Stimulated activated CD4-positive, alpha-beta T cell treated with anti-CD3 and anti-CD28 coated beads, Interleukin-12 subunit alpha, Interleukin-12 subunit beta, amount 100 ng/mL, for 24 hours (primary cell): Measurements from ENCODE around the gene PALM.
"Not testable (repeated sequence)": the region's sequence is repeated elsewhere in the genome, so short reads cannot be mapped to it uniquely, and the experiment has no call there.

Experiments
- DNase-seq, 2 experiments: peaks; one replicate each; pipeline ENCODE4 v3.0.0-alpha.2; 2020; ENCODE audit warnings: low read depth in 2 of 2

PALM gene

DNA sequence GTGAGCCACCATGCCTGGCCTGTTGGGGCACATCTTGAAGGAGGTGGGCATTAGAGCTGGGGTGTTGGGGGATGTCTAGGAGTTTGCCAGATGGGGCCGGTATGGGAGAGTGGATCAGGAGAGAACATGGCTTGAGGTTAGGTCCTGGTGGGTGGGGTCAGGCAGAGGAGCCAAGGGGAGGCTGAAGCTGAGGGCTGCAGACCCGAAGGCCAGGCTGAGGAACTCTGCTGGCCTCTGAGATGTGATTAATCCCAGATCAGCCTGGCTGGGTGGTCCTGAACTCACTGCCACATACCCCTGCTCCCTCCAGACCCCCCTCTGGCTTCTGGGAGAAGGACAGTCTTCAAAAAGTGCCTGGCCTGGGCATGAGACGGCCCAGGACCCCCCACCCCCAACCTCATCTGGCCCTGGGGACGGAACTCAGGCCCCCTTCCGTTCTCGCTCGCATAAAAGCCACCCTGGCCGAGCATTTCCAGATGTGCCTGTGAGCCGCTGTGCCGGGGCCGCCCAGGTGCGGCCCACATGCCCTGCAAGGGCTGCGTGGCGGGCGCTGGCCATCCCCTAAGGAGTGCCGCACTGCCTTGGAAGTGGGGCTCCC, 29.8 kb upstream of the PALM start:
- DNase-seq, result no peak

DNA sequence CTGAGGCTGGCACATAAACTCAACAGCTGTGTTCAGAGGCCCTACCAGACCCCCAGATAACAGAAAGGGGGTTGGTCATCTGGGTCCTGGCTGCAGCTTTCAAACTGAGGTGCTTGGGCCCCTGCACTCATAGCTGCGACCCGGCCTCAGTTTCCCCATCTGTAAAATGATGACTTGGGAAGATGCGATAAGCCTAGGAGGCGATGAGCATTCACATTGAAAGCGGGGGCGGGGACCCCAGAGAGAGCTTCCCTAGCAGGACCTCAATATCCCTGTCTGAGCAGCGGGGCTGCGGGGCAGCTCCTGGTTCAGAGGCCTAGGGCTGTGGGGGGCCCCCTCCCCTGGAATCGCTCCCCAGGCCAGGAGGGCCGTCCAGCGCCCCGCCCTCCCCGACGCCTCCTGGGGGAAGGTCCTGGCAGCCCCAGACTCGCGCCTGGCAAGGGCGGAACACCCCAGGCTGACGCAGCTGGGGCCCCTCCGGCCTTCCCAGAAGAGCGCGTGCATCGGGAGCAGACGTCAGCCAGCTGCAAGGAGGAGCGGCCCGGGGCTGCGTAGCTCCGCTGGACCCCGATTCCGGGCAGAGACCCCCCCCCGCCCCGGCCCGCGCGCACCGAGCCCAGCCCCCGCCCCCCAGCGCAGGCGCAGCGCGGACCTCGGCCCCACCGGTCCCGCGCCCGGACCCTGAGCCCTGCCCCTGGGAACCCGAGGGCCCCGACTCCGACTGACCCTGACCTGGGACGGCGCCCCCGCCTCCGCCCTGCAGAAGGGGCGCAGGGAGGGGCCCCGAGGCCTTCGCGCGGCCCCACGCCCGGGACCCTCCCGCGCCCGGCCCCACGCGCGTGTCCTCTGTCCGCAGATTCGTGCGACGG, 29.1 kb upstream of the PALM start:
- DNase-seq, result peak in 1 of 2 experiments; percentile 38

DNA sequence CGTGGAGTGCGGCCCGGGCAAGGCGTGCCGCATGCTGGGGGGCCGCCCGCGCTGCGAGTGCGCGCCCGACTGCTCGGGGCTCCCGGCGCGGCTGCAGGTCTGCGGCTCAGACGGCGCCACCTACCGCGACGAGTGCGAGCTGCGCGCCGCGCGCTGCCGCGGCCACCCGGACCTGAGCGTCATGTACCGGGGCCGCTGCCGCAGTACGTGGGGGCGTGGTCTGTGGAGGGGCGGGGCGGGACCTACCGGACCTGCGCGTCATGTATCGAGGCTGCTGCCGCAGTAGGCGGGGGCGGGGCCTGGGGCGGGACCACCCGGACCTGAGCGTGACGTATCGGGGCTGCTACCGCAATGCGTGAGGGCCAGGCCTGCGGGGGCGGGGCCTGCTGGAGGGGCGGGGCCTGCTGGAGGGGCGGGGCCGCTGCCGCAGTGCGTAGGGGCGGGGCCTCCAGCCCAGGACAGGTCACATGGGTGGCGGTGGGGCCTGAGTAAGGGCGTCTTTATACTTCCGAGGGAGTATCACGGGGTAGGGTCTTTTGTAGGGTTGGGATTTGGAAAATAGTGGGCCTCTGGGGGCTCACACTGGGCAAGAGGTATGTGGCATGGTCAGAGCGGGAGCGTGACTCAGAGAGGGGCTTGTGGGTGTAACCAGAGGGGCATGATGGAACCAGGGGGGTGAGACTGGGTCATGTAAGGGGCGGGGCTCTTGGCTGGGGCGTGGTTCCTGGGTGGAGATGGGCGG, 28.3 kb upstream of the PALM start:
- DNase-seq, result peak; percentile 100

DNA sequence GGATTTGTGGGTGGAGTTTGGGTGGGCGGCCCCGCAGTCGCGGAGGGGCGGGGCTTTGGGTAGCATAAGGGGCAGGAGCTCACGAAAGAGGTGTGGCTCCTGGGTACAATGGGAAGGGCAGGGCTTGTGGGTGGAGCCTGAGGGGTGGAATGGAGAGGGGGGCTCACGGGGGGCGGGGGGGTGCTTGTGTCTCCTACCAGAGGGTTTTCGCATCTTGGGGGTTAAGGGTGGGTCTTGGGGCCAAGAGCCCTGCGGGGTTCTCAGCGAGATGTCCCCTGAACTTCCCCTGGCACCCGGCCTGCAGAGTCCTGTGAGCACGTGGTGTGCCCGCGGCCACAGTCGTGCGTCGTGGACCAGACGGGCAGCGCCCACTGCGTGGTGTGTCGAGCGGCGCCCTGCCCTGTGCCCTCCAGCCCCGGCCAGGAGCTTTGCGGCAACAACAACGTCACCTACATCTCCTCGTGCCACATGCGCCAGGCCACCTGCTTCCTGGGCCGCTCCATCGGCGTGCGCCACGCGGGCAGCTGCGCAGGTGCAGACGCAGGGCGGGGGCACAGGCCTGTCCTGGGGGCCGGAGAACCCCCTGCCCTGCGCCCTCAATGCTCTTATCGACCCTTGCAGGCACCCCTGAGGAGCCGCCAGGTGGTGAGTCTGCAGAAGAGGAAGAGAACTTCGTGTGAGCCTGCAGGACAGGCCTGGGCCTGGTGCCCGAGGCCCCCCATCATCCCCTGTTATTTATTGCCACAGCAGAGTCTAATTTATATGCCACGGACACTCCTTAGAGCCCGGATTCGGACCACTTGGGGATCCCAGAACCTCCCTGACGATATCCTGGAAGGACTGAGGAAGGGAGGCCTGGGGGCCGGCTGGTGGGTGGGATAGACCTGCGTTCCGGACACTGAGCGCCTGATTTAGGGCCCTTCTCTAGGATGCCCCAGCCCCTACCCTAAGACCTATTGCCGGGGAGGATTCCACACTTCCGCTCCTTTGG, 27.4 kb upstream of the PALM start:
- peak in 1 of 2 experiments; percentile 92 for DNase-seq

DNA sequence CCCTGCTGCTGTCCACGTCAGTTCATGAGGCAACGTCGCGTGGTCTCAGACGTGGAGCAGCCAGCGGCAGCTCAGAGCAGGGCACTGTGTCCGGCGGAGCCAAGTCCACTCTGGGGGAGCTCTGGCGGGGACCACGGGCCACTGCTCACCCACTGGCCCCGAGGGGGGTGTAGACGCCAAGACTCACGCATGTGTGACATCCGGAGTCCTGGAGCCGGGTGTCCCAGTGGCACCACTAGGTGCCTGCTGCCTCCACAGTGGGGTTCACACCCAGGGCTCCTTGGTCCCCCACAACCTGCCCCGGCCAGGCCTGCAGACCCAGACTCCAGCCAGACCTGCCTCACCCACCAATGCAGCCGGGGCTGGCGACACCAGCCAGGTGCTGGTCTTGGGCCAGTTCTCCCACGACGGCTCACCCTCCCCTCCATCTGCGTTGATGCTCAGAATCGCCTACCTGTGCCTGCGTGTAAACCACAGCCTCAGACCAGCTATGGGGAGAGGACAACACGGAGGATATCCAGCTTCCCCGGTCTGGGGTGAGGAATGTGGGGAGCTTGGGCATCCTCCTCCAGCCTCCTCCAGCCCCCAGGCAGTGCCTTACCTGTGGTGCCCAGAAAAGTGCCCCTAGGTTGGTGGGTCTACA, 25.9 kb upstream of the PALM start:
- no peak for DNase-seq

DNA sequence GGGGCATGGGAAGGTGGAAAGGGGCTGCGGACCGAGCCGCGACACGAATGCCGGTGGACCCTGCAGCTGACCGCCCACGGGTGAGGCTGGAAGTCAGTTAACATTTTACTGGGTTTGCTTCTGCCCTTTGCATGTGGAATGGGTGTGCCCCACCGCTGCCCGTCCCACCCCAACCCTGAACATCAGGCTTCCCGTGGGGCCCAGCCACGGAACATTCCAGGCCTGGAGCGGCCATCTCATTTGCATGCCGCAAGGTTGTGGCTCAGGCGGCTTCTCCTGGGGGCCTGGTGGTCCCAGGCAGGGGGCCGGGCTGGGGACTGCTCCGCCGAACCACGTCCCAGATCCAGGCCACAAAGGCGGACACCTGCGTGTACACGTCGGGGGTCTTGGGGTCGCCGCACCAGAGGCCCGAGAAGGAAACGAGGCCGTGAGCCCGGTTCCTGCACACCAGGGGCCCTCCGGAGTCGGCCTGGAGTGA, 23.2 kb upstream of the PALM start:
- no peak for DNase-seq

DNA sequence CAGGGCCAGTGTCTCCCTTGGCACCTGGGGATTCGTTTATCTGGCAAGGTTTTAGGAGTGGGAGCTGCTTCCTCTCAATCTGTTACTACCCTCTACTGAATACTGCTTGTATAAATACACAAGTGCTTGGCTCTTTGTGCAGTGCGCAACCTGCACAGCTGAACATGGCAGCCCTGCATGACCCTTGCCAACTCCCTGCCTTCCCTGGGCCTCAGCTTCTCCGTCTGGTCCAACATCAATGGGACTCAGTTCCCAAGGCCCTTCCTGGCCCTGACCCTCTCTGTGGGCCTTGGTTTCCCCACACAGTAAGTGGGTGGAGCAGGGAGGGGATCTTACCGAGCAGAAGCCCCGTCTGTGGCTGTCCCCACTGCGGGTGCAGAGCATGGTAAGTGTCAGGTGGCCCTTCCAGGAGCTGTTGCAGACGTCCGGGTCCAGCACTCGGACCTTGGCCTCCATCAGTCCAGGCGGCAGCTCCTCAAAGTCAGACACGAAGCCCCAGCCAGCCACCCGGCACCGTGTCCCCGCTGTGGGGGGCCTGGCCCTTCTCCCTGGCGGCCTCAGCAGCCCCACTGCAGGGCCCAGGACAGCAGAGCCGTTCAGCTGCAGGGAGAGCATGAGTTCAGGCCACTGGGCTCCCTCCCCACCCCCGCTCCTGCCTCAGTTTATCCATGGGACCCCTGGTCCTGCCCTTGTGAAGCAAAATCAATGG, 22.0 kb upstream of the PALM start:
- no peak for DNase-seq

DNA sequence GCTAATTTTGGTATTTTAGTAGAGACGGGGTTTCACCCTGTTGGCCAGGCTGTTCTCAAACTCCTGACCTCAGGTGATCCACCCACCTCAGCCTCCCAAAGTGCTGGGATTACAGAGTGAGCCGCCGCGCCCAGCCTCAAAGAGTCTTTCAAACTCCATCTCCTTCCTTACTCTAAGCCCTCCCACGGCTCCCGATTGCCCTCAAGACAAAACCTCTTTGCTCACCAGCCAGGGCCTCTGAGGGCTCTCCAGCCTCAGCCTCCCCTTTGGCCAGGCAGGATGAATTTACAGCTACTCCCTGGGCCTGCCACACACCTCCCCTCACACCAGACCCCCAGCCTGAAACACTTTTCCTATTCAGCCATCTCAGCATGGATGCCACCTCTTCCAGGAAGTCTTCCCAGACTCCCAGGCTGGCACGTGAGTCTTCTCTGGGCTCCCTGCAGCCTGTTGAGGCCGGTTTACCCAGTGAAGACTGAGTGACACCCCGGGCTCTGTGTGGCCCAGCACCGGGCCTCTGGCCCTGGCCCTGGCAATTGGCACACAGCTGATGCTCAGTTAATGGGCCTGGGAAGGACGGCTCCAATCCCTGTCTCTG, 21.1 kb upstream of the PALM start:
- DNase-seq, result no peak

DNA sequence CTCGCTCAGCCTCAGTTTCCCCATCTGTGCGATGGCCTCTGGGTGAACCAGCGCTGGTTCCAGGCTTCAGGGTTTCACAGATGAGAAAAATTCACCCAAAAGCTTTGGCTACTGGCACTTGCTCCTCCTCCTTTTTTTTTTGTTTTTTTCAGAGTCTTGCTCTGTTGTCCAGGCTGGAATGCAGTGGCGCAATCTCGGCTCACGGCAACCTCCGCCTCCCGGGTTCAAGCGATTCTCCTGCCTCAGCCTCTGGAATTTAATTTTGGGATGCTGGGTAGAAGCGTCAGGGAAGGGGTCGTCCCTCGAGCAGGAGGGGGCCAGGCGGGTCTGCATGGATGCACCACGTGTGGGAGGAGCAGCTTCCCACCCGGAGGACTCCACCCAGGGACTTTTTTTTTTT, 20.5 kb upstream of the PALM start:
- DNase-seq, result no peak

DNA sequence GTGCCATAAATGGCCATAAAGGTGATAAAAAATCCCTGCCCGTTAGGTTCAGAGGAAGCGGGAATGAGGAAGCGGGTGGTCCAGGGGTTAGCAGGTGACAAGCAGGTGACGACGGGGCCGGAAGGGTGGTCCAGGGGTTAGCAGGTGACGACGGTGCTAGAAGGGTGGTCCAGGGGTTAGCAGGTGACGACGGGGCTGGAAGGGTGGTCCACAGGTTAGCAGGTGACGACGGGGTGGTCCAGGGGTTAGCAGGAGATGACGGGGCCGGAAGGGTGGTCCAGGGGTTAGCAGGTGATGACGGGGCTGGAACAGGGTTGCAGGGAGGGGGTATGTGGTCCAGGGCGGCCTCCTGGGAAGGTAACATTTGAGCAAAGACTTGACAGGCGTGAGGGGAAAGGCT, 19.7 kb upstream of the PALM start:
- no peak for DNase-seq

DNA sequence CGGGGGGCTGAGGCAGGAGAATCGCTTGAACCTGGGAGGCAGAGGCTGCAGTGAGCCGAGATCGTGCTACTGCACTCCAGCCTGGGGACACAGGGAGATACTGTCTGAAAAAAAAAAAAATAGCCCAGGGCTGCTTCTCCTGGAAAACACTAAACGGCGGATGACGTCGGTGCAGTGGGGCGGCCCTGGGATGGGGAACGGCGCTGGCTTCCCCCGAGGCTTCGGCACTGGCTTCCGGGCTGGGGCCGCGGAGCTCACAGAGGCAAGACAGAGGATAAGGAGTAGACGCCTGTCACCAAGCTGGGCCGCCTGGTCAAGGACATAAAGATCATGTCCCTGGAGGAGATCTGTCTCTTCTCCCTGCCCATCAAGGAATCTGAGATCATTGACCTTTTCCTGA, 18.5 kb upstream of the PALM start:
- no peak for DNase-seq

DNA sequence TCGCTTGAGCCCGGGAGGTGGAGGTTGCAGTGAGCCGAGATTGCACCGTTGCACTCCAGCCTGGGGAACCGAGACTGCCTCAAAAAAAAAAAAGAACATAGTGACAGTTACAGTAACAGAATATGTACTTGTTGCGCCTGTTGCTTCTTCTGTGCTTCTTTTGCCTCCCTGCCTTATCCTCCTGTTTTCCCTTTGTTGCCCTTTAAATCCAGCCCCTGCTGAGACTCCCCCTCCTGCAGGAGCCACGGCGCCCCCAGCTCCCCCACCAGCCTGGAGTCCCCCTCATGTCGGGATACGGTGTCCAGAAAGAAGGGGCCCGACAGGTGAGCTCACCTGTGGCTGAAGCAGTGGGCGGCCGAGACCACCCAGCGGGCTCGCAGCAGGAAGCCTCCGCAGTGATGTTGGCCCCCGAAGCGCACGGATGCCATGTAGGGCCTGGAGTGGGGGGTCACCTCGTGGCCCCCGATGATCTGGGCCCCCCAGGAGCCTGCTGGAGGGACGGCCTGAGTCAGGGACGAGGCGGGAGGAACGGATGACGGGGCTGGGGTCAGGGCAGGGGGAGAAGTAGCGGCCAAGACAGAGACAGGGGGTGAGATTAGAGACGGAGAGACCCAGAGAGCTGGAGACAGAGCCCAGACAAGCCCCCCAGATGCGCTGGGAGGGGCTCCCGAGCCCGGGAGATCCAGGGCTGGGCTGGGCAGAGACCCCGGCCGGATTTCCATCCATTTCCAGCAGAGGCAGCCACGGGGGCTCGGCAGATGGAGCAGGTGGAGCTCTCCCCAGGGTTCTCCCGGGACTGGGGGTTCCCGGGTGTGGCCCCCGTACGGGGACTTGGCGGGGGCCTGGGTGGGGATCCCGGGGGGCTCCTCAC, 14.0 kb upstream of the PALM start:
- DNase-seq, result no peak

DNA sequence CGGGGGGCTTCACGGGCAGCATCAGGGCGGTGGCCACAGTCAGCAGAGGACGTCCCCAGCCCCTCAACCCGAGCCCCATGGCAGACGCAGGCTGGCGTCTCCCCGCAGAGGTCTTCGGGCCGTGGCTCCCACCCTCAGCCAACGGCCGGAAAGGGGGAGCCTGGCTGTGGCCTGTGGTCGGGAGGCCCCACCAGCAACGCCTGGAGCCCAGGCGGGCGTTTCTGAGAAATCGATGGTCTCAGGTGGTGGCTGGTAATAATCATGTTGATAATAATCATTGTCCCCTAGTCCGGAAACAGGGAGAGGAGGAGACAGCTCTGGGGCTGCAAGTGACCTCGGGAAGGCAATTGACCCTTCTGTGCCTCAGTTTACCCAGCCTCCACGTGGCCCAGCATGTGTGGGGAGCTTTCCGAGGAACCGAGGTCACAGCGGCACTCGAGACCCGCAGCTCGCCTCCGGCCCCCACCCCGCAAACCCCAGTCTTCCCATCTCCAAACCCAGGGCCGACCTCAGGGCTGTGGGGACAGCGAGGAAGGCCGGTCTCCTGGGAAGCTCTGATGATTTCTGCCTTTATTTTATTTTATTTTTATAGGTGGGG, 13.3 kb upstream of the PALM start, which contains the start of gene PRSS57:
Gene PRSS57, minus strand, starts transcription at position 101 of the 598 bp plus-strand sequence. Its CDS starts 22 bp downstream, at position 79.
- no peak for DNase-seq

DNA sequence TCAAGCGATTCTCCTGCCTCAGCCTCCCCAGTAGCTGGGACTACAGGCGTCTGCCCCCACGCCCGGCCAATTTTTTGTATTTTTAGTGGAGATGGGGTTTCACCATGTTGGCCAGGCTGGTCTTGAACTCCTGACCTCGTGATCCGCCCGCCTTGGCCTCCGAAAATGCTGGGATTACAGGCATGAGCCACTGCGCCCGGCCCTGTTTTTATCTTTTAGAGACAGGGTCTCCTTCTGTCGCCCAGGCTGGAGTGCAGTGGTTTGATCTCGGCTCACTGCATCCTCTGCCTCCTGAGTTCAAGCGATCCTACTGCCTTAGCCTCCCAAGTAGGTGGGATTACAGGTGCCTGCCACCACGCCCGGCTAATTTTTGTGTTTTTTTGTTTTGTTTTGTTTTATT, 10.2 kb upstream of the PALM start:
- not testable (repeated sequence) for DNase-seq

DNA sequence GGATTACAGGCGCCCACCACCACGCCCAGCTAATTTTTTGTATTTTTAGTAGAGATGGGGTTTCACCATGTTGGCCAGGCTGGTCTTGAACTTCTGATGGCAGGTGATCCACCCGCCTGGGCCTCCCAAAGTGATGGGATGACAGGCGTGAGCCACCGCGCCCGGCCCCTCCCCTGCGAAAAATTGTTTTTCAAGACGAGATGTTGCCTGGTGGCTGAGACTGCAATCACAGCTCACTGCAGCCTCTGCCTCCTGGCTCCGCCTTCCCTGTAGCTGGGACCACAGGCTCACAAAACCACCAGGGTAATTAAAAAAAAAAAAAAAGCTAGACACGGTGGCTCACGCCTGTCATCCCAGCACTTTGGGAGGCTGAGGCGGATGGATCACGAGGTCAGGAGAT, 8.8 kb upstream of the PALM start:
- DNase-seq, result not testable (repeated sequence)

DNA sequence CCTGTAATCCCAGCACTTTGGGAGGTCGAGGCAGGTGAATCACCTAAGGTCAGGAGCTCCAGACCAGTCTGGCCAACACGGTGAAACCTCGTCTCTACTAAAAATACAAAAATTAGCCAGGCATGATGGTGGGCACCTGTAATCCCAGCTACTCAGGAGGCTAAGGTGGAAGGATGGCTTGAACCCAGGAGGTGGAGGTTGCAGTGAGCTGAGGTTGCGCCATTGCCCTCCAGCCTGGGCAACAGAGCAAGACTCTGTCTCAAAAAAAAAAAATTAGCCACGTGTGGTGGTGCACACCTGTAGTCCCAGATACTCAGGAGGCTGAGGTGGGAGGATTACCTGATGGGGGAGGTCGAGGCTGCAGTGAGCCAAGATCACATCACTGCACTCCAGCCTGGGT, 5.9 kb upstream of the PALM start:
- DNase-seq, result not testable (repeated sequence)

DNA sequence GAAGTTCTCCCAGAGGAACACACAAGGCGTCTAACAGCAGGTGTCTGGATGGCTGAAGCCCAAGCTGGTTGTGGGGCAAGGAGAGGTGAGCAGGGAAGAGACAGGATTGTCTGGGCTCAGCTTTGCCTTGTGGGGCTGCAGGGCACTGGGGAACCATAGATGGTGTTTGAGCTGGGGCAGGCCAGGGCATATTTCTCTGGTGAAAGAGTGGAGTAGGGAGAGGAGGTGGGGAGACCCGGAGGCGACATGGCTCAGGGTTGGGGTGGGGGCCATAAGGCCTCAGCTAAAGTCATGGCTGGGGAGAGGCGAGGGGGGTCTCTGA, 5.4 kb upstream of the PALM start:
- DNase-seq, result no peak

DNA sequence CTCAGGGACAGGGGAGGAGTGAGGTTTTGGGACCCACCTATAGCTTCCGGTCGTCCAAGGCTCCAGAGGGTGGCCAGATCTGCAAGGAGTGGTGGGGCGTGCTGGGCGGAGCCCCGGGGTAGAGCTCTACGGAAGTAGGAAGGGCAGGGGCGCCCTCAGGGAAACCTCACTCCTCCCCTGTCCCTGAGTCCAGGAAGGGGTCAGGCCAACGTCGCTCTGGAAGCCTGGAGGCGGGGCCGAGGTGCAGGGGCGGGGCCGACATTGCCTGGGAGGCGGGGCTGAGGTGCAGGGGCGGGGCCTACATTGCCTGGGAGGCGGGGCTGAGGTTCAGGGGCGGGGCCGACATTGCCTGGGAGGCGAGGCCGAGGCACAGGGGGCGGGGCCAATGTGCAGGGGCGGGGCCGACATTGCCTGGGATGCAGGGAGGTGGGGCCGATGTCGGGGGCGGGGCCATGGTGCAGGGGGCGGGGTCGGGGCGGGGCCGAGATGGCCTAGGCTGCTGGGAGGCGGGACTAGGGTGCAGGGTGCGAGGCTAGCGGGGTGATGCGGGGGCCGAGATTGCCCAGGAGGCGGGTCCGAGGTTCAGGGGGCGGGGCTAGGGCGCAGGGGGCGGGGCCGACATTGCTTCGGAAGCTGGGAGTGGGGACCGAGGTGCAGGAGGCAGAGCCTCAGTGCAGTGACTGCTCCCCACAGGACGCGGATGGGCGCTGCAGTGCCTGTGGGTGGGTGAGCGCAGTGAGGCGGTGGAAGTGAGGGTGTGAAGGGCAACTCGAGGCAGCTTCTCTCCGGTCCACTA, 4.9 kb upstream of the PALM start:
- peak; percentile 25 to 58 for DNase-seq
